Stimulated activated naive CD8-positive, alpha-beta T cell treated with anti-CD3 and anti-CD28 coated beads, Interleukin-15, Interleukin-2, amounts not matched to agents 100 ng/mL and 50 ng/mL, for 24 hours (primary cell): ENCODE data around the gene FAM241A.

Experiments
- H3K27ac Mint-ChIP-seq: one replicate; pipeline ENCODE4 v1.8.0; 2021; ENCODE audit warnings: mild to moderate bottlenecking, mixed read lengths
- H3K27me3 Mint-ChIP-seq: one replicate; pipeline ENCODE4 v1.8.0; 2021; ENCODE audit warnings: mixed read lengths
- H3K36me3 Mint-ChIP-seq: one replicate; pipeline ENCODE4 v1.8.0; 2021; ENCODE audit warnings: low read depth, mixed read lengths
- H3K4me1 Mint-ChIP-seq: one replicate; pipeline ENCODE4 v1.8.0; 2021; ENCODE audit warnings: low read depth, mixed read lengths
- H3K4me3 Mint-ChIP-seq: one replicate; pipeline ENCODE4 v1.8.0; 2021; ENCODE audit warnings: mild to moderate bottlenecking, mixed read lengths
- H3K9me3 Mint-ChIP-seq: one replicate; pipeline ENCODE4 v1.8.0; 2021; ENCODE audit warnings: mixed read lengths

The FAM241A gene

GRCh38 chr4:112238833-112239232 lies 93.6 kb downstream of the FAM241A start:
- H3K27me3 Mint-ChIP-seq, result no peaks in the 10 kb centered on the region
- H3K4me3 Mint-ChIP-seq, result no peak overlapping the region
- H3K36me3 Mint-ChIP-seq, result peaks cover 9% of the 10 kb centered on the region
- H3K27ac Mint-ChIP-seq, result no peak overlapping the region
- H3K4me1 Mint-ChIP-seq, result peaks cover 28% of the 10 kb centered on the region
- no peaks in the 10 kb centered on the region for H3K9me3 Mint-ChIP-seq
